Measurements from ENCODE around the gene CENATAC.

GRCh38 chr11:119029340-119030028 lies 31.5 kb downstream of the CENATAC start:
- TF ChIP-seq CTCF (IDR thresholded peaks at IDR 0.05; ENCODE audit: low read length) (no peak), EZH2 (IDR thresholded peaks at IDR 0.05; ENCODE audit: borderline replicate concordance, low read length) (no peak)
